Karpas-422 (cell line): ENCODE data around the gene CABLES2. TPM values are rescaled to one million over a fixed set of nuclear protein-coding genes. Genes with fewer than 3 reads are reported as not detected.

Source experiments
- DNase-seq: peaks from one replicate; pipeline ENCODE4 v3.0.0-alpha.2; 2015
- H2AFZ ChIP-seq: fragments of 200-600 bp; sonication (generic); 2 replicates; pipeline ENCODE4 v1.6.1; 2014; ENCODE audit warnings: antibody characterized with exemption, low read length, mixed read lengths
- H3K27ac ChIP-seq: fragments of 200-600 bp; sonication (generic); 2 replicates; pipeline ENCODE4 v1.5.1; 2014; ENCODE audit warnings: mild to moderate bottlenecking, low read length, moderate library complexity
- H3K27me3 ChIP-seq: fragments of 200-600 bp; sonication (generic); 2 replicates; pipeline ENCODE4 v1.6.1; 2014; ENCODE audit warnings: low read length, mixed read lengths
- H3K36me3 ChIP-seq: fragments of 200-600 bp; sonication (generic); 2 replicates; pipeline ENCODE4 v1.6.1; 2014; ENCODE audit warnings: low read length, mixed read lengths; ENCODE audit not compliant: insufficient read depth
- H3K4me1 ChIP-seq: fragments of 200-600 bp; sonication (generic); 2 replicates; pipeline ENCODE4 v1.6.1; 2014; ENCODE audit warnings: mild to moderate bottlenecking, low read length, mixed read lengths
- H3K4me2 ChIP-seq: fragments of 200-600 bp; sonication (generic); 2 replicates; pipeline ENCODE4 v1.6.1; 2014; ENCODE audit warnings: low read length, low read depth, mild to moderate bottlenecking; ENCODE audit not compliant: poor library complexity, severe bottlenecking
- H3K4me3 ChIP-seq: fragments of 200-600 bp; sonication (generic); 2 replicates; pipeline ENCODE4 v1.5.1; 2014; ENCODE audit warnings: mild to moderate bottlenecking, antibody characterized with exemption, low read length, mixed read lengths
- H3K79me2 ChIP-seq: fragments of 200-600 bp; sonication (generic); 2 replicates; pipeline ENCODE4 v1.6.1; 2014; ENCODE audit warnings: mild to moderate bottlenecking, low read length, mixed read lengths
- H3K9ac ChIP-seq: fragments of 200-600 bp; sonication (generic); 2 replicates; pipeline ENCODE4 v1.6.0; 2014; ENCODE audit warnings: low read length
- H3K9me2 ChIP-seq: fragments of 200-600 bp; sonication (generic), shearing (Covaris generic); replicated peaks from 2 replicates; pipeline ENCODE4 v1.6.0; 2014; ENCODE audit warnings: mild to moderate bottlenecking, low read length, moderate library complexity; ENCODE audit not compliant: insufficient read depth
- H3K9me3 ChIP-seq: fragments of 300-700, 200-600 bp; sonication (generic); 2 replicates; pipeline ENCODE4 v1.6.1; 2014; ENCODE audit warnings: low read length, mixed read lengths
- H4K20me1 ChIP-seq: fragments of 200-600 bp; sonication (generic); 2 replicates; pipeline ENCODE4 v1.6.1; 2014; ENCODE audit warnings: mild to moderate bottlenecking, antibody characterized with exemption, low read length, low read depth; ENCODE audit not compliant: insufficient read depth
- total RNA-seq: library from RNA; depleted of rRNA; stranded (reverse); fragments of >200 nt; shearing (Covaris generic); gene quantifications from 2 replicates; pipeline ENCODE4 v1.2.3, GENCODE V29; 2014; ENCODE audit warnings: low replicate concordance

The CABLES2 gene
- total RNA-seq, 1 experiment from 2014 or later: 7.6 TPM

- Histone ChIP-seq H3K36me3 (no peaks in the 10 kb centered on the region), H3K9me3 (no peaks in the 10 kb centered on the region), H3K79me2 (no peaks in the 10 kb centered on the region), H3K4me2 (no peak overlapping the region), H3K4me1 (no peaks in the 10 kb centered on the region), H2AFZ (no peak overlapping the region), H3K4me3 (no peak overlapping the region), H4K20me1 (no peaks in the 10 kb centered on the region), H3K27ac (no peak overlapping the region), H3K9me2 (no peaks in the 10 kb centered on the region), H3K27me3 (no peaks in the 10 kb centered on the region), H3K9ac (no peak overlapping the region)
- no peak for DNase-seq
These were observed 35.0 kb upstream of the CABLES2 start for GRCh38 chr20:62441987-62442539.

- no peaks in the 10 kb centered on the region for H3K36me3 ChIP-seq
- no peaks in the 10 kb centered on the region for H3K9me2 ChIP-seq
- H3K27me3 ChIP-seq: no peaks in the 10 kb centered on the region
- H2AFZ ChIP-seq: no peak overlapping the region
- H3K4me2 ChIP-seq: no peak overlapping the region
- H4K20me1 ChIP-seq: no peaks in the 10 kb centered on the region
- H3K9ac ChIP-seq: no peak overlapping the region
- no peaks in the 10 kb centered on the region for H3K4me1 ChIP-seq
- no peak for DNase-seq
- H3K79me2 ChIP-seq: no peaks in the 10 kb centered on the region
- H3K27ac ChIP-seq: no peak overlapping the region
- H3K9me3 ChIP-seq: no peaks in the 10 kb centered on the region
- H3K4me3 ChIP-seq: no peak overlapping the region
These were observed 32.1 kb upstream of the CABLES2 start for GRCh38 chr20:62439218-62439617.

DNA sequence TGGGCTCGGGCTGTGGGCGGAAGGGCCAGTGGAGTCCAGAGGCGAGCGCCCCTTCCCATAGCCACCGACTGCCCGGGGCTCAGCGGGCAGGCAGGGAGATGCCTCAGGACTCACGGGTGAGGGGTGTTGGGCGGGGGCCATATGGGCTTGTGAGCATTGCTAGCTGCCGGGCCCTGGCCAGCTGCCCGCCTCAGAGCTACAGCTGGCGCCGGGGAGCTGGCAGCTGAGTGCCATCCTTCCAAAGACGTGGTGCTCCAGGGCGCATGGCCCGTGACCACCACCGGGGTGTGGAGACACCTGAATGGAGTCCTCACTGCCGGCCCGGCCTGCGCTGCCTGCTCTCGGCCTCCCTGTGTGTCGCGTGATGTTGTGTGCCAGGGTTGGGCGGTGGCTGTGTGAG lies 30.8 kb upstream of the CABLES2 start:
- H3K79me2 ChIP-seq: no peaks in the 10 kb centered on the region
- no peak overlapping the region for H3K27ac ChIP-seq
- no peaks in the 10 kb centered on the region for H3K36me3 ChIP-seq
- no peak overlapping the region for H3K9ac ChIP-seq
- H3K9me2 ChIP-seq: no peaks in the 10 kb centered on the region
- no peaks in the 10 kb centered on the region for H3K4me1 ChIP-seq
- H4K20me1 ChIP-seq: no peaks in the 10 kb centered on the region
- H2AFZ ChIP-seq: no peak overlapping the region
- H3K27me3 ChIP-seq: no peaks in the 10 kb centered on the region
- no peak overlapping the region for H3K4me2 ChIP-seq
- no peaks in the 10 kb centered on the region for H3K9me3 ChIP-seq
- H3K4me3 ChIP-seq: no peak overlapping the region
- no peak for DNase-seq

DNA sequence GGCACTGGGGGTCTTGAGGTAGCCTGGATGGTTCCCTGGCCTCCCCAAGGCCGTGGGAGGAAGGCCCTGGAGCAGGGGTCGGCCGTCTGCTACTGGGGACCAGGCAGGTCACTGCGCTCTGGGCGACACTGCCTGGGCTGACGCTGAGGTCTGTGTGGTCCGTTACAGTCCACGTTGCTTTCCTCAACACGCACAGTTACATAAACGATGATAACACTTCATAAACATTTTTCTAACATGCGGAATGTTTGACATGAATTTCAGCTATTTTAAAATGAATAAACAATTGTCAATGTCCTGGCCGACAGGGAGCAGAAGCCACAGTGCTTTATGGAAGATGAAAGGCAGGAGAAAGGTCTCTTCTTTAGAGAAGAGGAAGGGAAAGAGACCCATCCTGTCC lies 30.4 kb upstream of the CABLES2 start:
- H3K4me2 ChIP-seq: no peak overlapping the region
- no peaks in the 10 kb centered on the region for H4K20me1 ChIP-seq
- no peaks in the 10 kb centered on the region for H3K9me3 ChIP-seq
- H3K79me2 ChIP-seq: no peaks in the 10 kb centered on the region
- no peak overlapping the region for H3K4me3 ChIP-seq
- no peaks in the 10 kb centered on the region for H3K36me3 ChIP-seq
- no peaks in the 10 kb centered on the region for H3K4me1 ChIP-seq
- no peaks in the 10 kb centered on the region for H3K9me2 ChIP-seq
- no peaks in the 10 kb centered on the region for H3K27me3 ChIP-seq
- no peak overlapping the region for H3K9ac ChIP-seq
- no peak for DNase-seq
- no peak overlapping the region for H2AFZ ChIP-seq
- H3K27ac ChIP-seq: no peak overlapping the region

GRCh38 chr20:62436692-62437091 lies 29.6 kb upstream of the CABLES2 start:
- no peaks in the 10 kb centered on the region for H3K27me3 ChIP-seq

DNA sequence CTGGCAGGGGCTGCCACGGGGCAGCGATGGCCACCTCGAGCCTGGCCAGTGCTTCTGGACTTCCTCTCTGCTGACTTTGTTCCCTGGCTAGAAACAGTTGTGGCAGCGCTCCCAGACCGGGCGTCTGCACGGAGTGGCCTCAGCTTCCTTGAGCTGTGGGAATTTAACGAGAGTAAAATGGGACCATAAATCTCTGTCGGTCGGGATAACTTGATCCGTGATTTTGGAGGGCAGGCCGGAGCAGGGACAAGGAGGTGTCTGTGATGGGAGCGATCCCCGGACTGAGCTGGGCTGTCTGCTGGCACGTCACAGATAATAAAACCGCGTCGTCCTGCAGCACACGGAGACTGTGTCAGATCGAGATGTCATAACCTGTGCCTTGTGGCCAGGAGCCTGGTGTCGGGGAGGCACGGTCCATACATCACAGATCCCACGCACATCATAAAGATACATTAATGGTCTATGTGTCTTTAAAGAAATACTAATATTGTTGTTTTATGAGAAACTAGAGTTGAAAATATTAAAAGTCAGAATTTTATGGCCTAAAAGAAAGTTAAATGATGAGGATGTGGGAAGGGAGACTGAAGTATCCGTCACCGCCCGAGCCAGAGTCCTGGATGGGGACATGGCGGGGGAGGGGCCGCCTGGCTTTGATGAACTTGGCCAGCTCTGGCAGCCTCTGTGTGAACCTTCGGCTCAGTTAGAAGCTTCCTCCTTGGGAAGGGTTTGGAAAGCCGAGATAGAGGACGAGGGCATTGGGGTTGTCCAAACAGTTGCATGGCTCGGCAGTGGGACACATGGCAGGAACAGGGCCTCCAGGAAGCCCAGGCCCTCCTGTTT lies 26.8 kb upstream of the CABLES2 start:
- Histone ChIP-seq H4K20me1 (no peaks in the 10 kb centered on the region), H3K27me3 (no peaks in the 10 kb centered on the region), H3K9ac (no peak overlapping the region), H3K4me1 (no peaks in the 10 kb centered on the region), H3K36me3 (no peaks in the 10 kb centered on the region), H3K4me2 (no peak overlapping the region), H3K9me3 (no peaks in the 10 kb centered on the region), H3K4me3 (no peak overlapping the region), H3K9me2 (no peaks in the 10 kb centered on the region), H3K79me2 (no peaks in the 10 kb centered on the region), H3K27ac (no peak overlapping the region), H2AFZ (no peak overlapping the region)
- no peak for DNase-seq

More at GRCh38 chr20:62436692-62437091, 29.6 kb upstream of the CABLES2 start:
- Histone ChIP-seq H2AFZ (no peak overlapping the region), H3K9me3 (no peaks in the 10 kb centered on the region), H3K4me2 (no peak overlapping the region), H3K36me3 (no peaks in the 10 kb centered on the region), H3K9me2 (no peaks in the 10 kb centered on the region), H3K4me3 (no peak overlapping the region), H4K20me1 (no peaks in the 10 kb centered on the region), H3K79me2 (no peaks in the 10 kb centered on the region), H3K27ac (no peak overlapping the region), H3K9ac (no peak overlapping the region), H3K4me1 (no peaks in the 10 kb centered on the region)
- no peak for DNase-seq

DNA sequence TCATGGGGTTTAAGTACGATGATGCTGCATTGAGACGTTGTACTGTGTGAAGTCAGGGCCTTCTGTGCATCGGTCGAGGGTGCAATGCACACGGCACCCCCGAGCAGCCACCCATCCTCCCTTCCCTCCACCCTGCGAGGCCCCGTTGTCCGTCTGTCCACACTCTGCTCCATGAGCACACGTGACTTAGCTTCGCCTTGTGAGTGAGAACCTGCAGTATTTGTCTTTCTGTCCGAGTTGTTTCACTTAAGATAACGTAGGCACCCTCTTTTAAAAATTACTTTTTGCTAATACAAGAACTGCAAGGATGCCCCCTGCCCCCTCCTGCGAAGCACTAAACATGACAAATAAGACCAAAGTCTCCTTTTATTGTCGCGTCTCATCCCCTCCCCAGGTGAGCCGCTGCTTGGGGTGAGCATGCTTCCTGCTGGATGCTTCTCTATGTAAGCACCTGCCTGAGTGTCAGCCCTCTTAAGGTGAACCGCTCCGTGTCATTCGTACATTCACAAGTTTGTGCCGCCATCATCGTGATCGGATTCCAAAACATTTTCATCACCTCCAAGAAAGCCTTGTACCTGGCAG lies 23.9 kb upstream of the CABLES2 start:
- Histone ChIP-seq H3K27me3 (no peaks in the 10 kb centered on the region), H3K4me2 (no peak overlapping the region), H3K79me2 (no peaks in the 10 kb centered on the region)

DNA sequence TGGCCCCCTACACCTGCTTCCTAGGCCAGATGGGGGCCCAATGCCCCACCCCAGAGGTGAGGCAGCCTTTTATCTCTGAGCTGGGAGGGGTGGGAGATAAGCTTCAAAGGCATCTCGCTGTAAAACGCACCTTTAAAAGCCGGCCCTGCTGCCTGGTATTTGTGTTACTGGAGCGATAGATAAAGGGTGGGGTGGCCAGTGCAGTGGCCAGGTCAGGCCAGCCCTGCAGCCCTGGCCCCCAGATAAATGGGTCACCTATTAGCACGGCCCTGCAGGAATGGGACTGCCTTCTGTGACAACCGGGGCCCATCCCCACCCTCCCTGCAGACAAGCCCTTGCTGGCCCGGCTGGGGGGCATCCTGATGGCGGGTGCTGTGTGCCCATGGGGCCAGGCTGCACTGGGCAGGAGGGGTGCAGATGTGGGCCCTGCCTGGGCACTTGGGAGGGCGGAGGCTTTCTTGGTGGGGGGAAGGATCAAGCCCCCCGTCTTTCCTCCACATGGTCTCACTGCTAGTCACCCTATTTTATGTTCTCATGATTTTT lies 23.3 kb upstream of the CABLES2 start:
- H3K36me3 ChIP-seq: no peaks in the 10 kb centered on the region
- H3K9me3 ChIP-seq: no peaks in the 10 kb centered on the region
- H3K79me2 ChIP-seq: no peaks in the 10 kb centered on the region
- no peaks in the 10 kb centered on the region for H3K9me2 ChIP-seq
- H3K4me2 ChIP-seq: no peak overlapping the region
- H3K27ac ChIP-seq: no peak overlapping the region
- H4K20me1 ChIP-seq: no peaks in the 10 kb centered on the region
- H3K9ac ChIP-seq: no peak overlapping the region
- no peak overlapping the region for H2AFZ ChIP-seq
- no peaks in the 10 kb centered on the region for H3K27me3 ChIP-seq
- no peaks in the 10 kb centered on the region for H3K4me1 ChIP-seq
- no peak overlapping the region for H3K4me3 ChIP-seq
- DNase-seq: no peak

More for the DNA sequence above, 23.9 kb upstream of the CABLES2 start:
- H3K4me1 ChIP-seq: no peaks in the 10 kb centered on the region
- no peaks in the 10 kb centered on the region for H4K20me1 ChIP-seq
- no peaks in the 10 kb centered on the region for H3K9me3 ChIP-seq
- no peak overlapping the region for H2AFZ ChIP-seq
- no peak overlapping the region for H3K27ac ChIP-seq
- no peak overlapping the region for H3K4me3 ChIP-seq
- H3K36me3 ChIP-seq: no peaks in the 10 kb centered on the region
- no peak overlapping the region for H3K9ac ChIP-seq
- no peak for DNase-seq
- no peaks in the 10 kb centered on the region for H3K9me2 ChIP-seq
